GM18507 (cell line): ENCODE data around the gene MCF2L2.

Experiments used
- DNase-seq: peaks from one replicate; pipeline ENCODE4 v3.0.0; 2011; ENCODE audit warnings: low read depth; ENCODE audit not compliant: insufficient read length; ENCODE audit errors: extremely low spot score
- FAIRE-seq: peaks from 2 replicates; lab custom pipeline; 2011; peaks lifted over from hg19 to GRCh38; lab: Jason Lieb, UNC

MCF2L2 gene

DNA sequence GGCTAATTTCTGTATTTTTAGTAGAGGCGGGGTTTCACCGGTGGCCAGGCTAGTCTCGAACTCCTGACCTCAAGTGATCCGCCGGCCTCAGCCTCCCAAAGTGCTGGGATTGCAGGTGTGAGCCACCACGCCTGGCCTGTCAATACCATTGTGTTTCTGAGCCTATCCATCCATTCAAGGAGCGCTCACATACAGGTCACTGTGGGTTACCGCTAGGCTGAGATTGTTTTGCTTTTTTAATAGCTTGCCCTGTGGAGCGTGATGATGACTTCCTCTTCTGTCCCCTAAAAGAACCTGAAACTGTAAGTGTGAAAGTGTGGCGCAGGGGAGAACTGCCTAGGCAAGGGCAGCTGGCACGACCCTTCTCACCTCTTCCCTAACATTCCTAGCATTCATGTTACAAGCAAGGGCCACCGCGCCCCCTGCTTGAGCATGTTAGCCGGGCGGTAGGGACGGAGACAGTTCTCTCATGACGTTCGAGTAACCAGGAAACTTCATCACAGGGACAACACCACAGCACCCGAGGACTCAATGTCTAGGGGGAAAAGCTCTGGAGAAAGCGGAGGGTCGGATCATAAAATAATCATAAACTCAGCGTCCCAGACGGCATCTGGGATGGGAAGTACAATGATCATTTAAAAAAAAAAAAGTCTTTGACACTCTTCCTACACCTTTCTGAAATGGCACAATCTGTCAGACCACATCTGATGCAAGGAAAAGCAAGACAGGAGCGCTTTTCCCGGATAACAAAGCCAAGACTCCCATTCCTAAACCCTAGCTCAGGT, 266.7 kb downstream of the MCF2L2 start:
- DNase-seq (peak; percentile 62), FAIRE-seq (peak; percentile 99)

DNA sequence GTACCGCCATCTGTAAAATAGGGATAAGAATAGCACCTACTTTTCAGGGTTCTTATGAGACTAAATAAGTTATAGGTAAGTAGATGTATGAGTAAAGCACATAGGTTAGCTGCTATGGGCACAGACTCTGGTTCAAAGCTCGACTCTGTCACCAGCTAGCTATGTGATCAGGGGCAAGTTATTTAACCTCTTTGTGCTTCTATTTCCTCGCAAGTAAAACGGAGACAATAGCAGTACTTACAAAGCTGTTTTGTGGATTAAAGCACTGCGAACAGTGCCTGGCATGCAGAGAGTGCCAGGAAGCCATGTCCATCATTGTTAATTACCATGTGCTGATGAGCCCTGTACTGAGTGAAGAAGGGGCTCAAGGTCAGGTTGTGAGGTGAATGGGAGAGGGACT, 267.8 kb downstream of the MCF2L2 start:
- FAIRE-seq, result no peak
- DNase-seq, result no peak

DNA sequence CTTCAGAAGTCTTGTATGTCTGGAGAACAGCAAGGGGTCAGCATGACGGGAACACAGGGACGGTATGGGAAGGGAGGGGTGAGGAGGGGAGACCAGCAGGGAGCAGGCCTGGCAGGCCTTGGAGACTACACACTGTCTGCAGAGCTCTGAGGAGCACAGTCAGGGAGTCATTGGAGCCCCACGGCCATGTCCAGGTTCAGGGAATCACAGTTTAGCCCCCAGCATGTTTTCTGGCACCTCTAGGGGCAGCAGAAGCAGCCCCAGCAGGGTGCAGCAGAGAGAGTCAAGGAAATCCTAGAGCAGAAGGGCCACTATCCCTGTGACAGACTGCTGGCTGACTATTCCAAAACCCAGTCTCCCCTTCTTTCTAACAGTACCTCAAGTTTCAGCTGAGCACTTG, 269.1 kb downstream of the MCF2L2 start:
- FAIRE-seq (no peak), DNase-seq (no peak)

DNA sequence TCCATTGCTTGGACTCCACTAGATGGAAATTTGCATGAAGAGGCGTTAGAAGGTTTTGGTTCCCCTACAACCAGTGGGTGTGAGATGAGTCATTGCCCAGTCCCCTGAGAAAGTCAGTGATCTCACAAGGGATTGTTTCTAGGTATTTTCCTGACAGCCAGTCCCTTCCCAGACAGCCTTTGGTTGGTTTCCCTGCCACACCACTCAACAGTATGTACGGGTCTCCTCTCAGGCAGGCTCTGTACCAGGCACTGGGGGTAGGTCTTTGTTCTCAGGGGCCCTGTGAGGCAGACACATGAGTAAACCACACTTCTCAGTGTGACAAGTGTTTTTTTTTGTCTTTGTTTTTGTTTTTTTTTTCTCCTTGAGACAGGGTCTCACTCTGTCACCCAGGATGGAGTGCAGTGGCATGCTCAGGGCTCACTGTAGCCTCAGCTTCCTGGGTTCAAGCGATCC, 269.8 kb downstream of the MCF2L2 start:
- peak; percentile 96 for FAIRE-seq
- peak; percentile 80 for DNase-seq

DNA sequence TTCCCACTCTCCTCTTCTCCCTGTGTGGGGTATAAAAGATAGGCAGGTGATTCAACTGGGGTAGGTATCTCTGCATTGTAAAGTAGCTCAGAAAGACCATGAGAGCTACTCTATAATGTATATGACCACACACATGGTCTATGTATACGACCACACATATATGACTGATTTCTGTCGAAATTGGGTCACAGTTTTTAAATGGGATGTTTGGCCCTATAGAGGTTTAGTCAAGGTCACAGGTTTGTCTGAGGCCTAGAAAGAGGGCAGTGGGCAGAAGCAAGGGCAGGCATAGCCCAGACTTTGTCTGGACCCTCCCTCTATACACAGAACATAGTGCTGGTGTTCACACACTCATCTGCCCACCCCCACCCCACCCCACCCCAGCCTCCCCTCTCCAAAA, 270.3 kb downstream of the MCF2L2 start:
- DNase-seq (no peak), FAIRE-seq (no peak)

DNA sequence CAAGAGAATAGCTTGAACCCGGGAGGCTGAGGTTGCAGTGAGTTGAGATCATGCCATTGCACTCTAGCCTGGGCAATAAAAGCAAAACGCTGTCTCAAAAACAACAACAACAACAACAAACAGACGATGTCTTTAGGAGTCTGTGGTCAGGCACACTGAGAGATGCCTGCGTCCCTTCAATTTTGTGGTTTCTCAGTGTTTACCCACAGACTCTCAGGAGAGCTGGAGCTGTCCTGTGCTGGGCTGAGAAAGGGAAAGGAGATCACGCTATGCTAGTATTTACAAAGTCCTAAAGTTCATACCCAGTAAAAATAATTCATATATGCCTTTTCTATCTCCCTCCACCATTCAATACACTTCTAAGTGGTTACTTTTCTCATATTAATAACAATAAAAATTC, 272.2 kb downstream of the MCF2L2 start:
- FAIRE-seq, result no peak
- no peak for DNase-seq

DNA sequence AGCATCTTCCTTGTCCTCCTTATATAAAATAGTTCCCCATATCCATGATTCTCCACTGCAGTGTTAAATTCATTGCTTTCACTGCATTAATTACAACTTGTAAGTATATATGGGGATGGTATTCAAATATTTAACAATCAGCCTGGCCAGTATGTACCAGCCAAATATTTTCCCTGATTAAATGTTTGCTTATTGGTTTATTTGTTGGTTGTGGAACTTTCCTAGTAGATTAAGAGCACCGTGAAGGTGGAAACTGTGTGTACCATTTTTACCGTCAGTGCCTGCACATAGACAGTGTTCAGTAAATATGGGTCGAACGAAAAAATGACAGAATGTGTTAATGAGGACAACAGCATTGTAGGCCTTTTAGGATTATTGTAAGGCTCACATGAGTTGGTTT, 272.9 kb downstream of the MCF2L2 start:
- no peak for DNase-seq
- no peak for FAIRE-seq

DNA sequence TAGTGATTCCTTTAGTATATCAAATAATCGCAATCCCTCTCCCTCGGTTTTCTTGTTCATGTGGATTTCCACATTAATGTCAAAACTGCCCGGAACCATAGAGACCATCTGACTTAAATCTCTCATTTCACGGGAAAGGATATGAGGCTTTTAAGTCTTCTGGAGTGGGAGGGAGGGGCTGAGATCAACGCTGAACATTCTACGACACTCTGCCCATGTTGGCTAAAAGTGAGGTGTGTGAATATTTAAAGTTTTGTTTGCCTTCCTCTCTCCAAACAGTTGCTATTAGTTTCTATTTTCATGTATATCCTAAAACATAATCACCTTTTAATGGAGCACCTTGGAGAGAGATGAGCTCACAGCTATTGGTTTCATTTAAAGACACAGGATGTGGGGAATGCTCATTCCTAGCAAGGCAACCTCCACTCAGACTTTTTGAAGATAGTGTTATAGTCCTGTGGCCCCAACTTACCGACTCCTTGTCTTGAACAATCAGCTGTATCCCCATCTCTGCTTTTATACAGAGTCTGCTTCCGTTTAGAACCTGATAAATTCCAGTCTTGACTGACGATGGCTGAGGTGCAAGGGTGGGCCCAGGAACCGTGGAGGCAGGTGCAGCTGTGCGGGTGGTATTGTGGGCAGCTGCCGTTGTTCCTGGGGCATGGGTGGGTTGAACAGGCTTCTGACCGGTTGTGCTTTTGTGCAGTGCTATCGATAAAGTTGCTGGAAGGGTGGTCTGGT, 275.0 kb downstream of the MCF2L2 start:
- no peak for DNase-seq
- no peak for FAIRE-seq

DNA sequence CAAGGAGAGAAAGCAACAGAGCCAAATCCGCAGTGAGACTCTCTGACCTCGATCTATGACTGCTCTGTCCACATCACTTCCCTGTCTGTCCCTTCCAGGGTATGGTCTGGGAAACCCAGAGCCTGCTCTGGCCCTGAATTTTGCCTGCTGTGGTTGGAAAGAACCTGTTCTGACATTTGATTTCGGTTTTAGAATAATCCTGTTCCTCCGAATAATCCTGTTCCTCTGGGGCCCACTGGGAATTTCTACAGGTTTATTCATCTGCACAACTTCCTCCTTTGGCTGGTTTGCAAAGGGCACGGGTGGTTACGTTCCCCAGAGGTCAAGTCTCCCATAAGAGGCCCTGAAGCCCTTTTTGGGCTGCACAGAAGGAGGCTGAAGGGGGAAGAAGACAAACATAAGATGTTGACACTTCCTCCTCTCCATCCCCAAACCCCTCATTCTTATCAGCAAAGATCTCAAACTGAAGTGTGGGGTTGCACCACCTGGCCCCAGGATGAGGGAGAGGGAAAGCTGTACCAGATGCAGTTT, 276.5 kb downstream of the MCF2L2 start:
- DNase-seq, result no peak

DNA sequence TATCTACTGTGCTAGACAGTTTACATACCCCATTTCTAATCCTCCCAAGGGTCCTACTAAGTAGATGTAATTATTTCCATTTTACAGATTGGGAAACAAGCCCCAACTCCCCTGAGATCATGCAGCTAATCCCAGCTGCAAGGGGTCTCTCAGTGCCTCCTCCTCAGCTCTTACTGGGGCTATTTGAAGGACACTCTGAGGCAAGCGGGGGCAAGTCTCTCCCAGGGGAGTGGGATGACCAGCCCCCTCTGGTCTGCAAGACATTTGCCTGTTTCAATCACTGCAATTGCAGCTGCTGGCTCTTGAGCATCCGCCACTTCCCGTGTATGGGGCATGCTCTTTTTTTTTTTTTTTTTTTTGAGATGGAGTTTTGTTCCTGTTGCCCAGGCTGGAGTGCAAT, 277.3 kb downstream of the MCF2L2 start:
- DNase-seq (no peak), FAIRE-seq (no peak)

More for the DNA sequence above, 276.5 kb downstream of the MCF2L2 start:
- FAIRE-seq, result peak; percentile 58

DNA sequence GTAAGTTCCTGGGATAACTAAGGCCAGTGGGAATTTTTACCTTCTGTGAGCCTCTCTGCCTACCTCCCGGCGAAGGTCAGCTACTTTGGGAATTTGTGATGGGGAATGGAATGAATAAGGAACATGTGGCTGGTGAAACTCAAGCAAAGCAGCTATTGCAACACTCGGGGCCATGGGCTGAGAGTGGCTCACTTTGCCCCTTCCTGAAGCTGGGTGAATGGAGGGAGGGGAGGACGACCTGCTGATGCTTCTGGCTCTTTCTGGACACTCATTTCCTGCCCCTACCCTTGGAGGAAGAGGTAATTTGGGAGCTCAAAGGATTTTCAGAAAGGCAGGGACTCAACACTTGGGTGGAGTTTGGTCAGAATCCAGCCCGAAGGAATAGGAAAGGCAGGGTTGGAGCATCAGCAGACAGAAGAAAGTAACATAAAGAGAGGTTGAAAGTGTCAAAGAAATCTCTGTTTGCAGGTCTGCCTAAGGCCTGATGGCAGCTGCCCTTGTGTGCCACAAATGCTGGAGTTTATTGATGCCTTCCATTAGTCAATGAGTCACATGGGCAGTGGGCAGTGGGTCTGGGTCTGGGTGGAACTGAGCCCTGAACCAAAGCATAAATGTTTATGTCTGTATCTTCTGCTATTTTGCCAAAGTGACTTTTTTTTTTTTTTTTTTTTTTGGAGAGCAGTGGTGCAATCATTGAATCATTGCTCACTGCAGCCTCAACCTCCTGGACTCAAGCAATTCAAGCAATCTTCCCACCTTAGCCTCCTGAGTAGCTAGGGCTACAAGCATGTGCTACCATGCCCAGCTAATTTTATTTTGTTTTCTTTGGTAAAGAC, 278.3 kb downstream of the MCF2L2 start:
- DNase-seq (no peak), FAIRE-seq (no peak)

DNA sequence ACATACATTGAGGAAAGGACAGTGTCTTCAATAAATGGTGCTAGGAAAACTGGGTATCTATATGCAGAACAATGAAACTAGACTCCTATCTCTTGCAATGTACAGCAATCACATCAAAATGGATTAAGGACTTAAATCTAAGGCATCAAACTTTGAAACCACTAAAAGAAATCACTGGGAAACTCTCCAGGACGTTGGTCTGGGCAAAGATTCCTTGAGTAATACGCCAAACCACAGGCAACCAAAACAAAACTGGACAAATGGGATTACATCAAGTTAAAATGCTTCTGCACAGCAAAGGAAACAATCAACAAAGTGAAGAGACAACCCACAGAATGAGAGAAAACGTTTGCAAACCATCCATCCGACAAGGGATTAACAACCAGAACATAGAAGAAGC, 280.4 kb downstream of the MCF2L2 start:
- FAIRE-seq (no peak), DNase-seq (no peak)

DNA sequence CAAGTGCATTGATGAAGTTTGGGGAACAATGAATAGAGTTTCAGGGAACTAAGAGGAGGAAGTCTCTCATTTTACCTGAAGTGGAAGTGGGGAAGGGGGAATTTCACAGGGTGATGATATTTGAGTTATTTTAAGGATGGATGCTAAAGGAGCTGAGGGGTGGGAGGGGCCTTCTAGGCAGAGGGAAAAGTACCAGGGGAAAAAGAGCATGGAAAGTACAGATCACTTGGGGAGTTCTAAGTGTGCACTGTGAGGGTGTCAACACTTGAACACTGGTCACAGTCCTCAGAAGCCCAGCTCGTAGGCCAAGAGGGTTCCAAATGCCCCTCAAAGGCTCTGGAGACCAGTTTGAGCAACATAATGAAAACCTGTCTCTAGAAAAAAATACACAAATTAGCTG, 284.1 kb downstream of the MCF2L2 start:
- no peak for FAIRE-seq
- DNase-seq, result no peak

DNA sequence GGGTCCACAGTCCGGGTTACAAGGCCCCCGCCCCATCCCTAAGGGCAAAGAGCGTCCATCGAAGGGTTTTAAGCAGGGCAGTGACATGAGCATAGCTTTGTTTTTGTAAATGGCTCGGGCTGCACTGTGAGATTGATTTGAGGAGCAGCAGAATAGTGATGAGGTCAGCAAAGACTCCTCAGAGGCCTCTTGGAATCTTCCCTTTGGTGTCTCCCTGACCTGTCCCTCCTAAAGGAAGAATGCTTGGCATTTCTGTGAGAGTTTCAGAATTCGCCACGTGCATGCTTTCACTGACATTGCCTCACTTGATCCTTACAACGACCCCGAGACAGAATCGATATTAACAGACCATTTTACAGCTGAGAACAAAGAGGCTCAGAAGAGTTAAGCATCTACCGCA, 286.2 kb downstream of the MCF2L2 start:
- FAIRE-seq (no peak), DNase-seq (no peak)

DNA sequence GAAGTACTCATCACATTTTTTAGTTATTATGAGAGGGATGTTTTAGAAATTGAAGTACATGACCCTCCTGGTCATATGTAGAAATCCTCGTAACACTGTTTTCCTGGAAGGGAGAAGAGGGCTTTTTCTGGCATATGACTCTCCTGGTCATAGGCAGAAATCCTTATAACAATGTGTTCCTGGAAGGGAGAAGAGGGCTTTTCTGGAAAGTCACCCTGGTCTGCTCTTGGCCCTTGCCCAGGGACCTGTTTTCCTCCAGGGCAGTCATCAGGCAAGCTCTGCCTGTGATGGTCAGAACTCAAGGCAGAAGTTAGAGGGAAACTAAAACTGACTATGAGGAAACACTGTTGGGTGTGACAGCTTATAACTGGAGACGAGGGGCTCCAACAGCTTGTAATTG, 293.6 kb downstream of the MCF2L2 start:
- no peak for DNase-seq
- no peak for FAIRE-seq

DNA sequence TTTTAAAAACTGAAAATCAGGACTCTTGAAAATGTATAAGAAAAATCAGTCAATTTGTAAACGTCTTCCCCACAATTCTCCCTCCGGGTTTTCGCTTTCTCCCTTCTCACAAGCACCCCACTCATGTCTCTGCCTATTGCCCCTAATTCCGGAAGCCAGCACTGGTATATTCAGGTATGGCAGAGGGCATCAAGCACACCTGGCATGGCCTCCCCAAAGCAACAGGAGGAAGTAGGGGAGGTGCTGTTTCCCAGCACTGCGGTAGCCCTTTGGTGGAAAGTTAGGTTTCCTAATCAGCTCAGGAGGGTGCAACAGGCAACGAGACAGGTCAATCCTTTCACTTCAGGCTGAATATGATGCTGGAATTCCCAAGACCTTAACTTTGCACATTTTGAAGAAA, 296.0 kb downstream of the MCF2L2 start:
- FAIRE-seq (no peak), DNase-seq (no peak)

DNA sequence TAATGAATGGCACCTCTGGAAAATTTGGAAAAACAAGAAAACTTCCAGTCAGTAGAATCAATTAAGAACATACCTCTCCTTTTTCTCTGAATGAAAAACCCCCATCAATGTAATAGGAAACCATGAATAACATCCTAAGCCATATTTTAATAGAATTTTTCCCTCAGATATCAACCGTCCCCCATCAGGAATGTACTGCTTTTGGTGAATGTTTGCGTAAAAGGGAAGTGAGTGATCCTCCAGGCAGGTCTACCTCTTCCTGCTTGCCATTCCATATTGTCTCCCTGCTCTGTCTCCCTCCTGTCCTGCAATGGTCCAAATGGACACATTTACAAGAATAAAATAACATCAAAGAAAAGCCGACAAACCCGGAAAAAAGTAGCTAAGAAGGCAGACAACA, 296.7 kb downstream of the MCF2L2 start:
- DNase-seq (no peak), FAIRE-seq (no peak)

DNA sequence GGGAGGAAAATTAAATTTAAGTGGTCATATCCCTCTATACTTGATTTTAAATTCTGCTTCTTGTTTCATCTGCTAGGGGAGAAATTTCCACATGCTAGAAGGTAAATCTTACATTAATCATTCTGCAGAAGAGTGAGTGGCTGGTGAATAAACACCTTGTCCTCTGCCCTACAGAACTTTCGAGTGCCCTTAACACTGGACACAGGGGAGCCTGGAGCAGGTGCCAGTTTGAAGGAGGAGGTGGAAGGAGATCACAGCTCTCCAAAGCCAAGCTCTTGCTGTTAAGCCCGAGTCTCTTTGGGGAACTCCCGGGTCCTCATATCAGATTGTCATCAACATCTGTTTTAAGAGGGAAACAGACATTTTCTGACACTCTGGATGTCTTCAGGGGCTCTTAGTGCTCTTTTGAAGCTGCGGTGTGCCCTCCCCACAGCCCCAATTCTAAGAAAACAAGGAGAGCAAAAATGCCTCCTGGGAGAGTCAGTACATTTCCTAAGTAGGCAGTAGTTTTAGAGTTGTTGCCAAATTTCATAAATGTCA, 297.2 kb downstream of the MCF2L2 start:
- no peak for FAIRE-seq
- DNase-seq, result no peak

DNA sequence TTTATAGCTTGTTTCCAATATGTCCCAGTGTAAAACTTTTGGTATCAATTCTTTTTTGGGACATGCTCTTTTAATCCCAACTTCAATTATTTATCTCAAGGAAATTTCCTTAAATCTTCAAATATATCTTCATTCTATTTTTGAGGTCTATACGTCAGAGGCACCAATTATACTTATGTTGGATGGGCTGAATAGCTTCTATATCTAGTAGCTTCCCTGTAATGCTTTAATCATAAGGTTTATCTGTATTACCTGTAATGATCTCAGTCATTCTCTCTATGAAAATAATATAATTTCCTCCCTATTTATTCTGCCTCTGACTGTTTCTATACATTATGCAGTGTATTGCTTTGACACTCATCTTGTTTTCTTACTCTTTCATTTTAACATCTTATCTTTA, 299.2 kb downstream of the MCF2L2 start:
- no peak for FAIRE-seq
- no peak for DNase-seq

DNA sequence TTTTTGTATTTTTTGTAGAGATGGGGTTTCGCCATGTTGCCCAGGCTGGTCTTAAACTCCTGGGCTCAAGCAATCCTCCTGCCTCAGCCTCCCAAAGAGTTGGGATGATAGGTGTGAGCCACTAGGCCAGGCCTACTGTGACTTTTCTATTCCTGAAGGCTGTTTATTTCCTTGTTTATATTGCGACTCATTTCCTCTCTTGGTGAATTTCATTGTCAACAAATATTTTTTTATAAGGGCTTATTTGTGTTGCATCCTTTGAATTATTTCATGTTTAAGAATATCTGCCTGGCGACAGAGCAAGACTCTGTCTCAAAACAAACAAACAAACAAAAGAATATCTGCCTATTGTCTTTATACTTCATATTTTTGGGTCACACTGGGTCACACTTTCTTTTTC, 299.7 kb downstream of the MCF2L2 start:
- DNase-seq (no peak), FAIRE-seq (peak; percentile 18)
